Hepatocyte (in vitro differentiated cells): ENCODE measurements around the gene HEY2. TPM values are rescaled to one million over a fixed set of nuclear protein-coding genes. Genes with fewer than 3 reads are reported as not detected.

ENCODE experiments used
- DNase-seq: peaks from one replicate; pipeline ENCODE4 v3.0.0-alpha.2; 2016; ENCODE audit warnings: low spot score
- H2AFZ ChIP-seq: fragments of 200-600 bp; sonication (generic); 2 replicates; pipeline ENCODE4 v1.6.0; 2016; ENCODE audit warnings: antibody characterized with exemption, mild to moderate bottlenecking
- H3K27ac ChIP-seq: fragments of 200-600 bp; sonication (generic); 2 replicates; pipeline ENCODE4 v1.5.1; 2016; ENCODE audit warnings: mild to moderate bottlenecking
- H3K27me3 ChIP-seq: fragments of 200-600 bp; sonication (generic); 2 replicates; pipeline ENCODE4 v1.6.1; 2016
- H3K36me3 ChIP-seq: fragments of 200-600 bp; sonication (generic); replicated peaks from 2 replicates; pipeline ENCODE4 v1.5.1; 2016; ENCODE audit warnings: low read depth; ENCODE audit not compliant: insufficient read depth
- H3K4me1 ChIP-seq: fragments of 200-600 bp; sonication (generic); 2 replicates; pipeline ENCODE4 v1.5.1; 2016; ENCODE audit warnings: mild to moderate bottlenecking, moderate library complexity; ENCODE audit not compliant: insufficient read depth
- H3K4me2 ChIP-seq: fragments of 200-600 bp; sonication (generic); 2 replicates; pipeline ENCODE4 v1.6.0; 2016
- H3K4me3 ChIP-seq: fragments of 200-600 bp; sonication (generic); 2 replicates; pipeline ENCODE4 v1.5.1; 2016; ENCODE audit warnings: mild to moderate bottlenecking
- H3K79me2 ChIP-seq: fragments of 200-600 bp; sonication (generic); 2 replicates; pipeline ENCODE4 v1.6.0; 2017; ENCODE audit warnings: mild to moderate bottlenecking
- H3K9me2 ChIP-seq: fragments of 200-600 bp; sonication (generic); replicated peaks from 2 replicates; pipeline ENCODE4 v1.6.0; 2017; ENCODE audit warnings: mild to moderate bottlenecking; ENCODE audit not compliant: insufficient read depth
- H3K9me3 ChIP-seq: fragments of 200-600 bp; sonication (generic); 2 replicates; pipeline ENCODE4 v1.5.1; 2016; ENCODE audit warnings: low read depth, mild to moderate bottlenecking
- H4K20me1 ChIP-seq: fragments of 200-600 bp; sonication (generic); 2 replicates; pipeline ENCODE4 v1.6.0; 2016; ENCODE audit warnings: mild to moderate bottlenecking; ENCODE audit not compliant: insufficient read depth, poor library complexity, severe bottlenecking
- CTCF ChIP-seq: fragments of 200-600 bp; sonication (generic); IDR thresholded peaks from 2 replicates; pipeline ENCODE4 v1.5.1; 2016; ENCODE audit warnings: antibody characterized with exemption, mild to moderate bottlenecking; ENCODE audit not compliant: poor library complexity
- EZH2 ChIP-seq: fragments of 200-600 bp; sonication (generic); IDR thresholded peaks from 2 replicates; pipeline ENCODE4 v1.6.1; 2016; ENCODE audit warnings: antibody characterized with exemption, mild to moderate bottlenecking, borderline replicate concordance
- EZH2phosphoT487 ChIP-seq: fragments of 200-600 bp; sonication (generic); IDR thresholded peaks from one replicate; pipeline ENCODE4 v1.6.1; 2018; ENCODE audit warnings: antibody characterized with exemption, mild to moderate bottlenecking, low read depth, moderate library complexity; ENCODE audit not compliant: unreplicated experiment, severe bottlenecking
- WGBS: methylation state at CpG from one replicate; pipeline ENCODE4 v1.1.6; 2016; ENCODE audit warnings: low lambda C conversion rate; ENCODE audit errors: missing lambda C conversion rate; 5-methylcytosine and 5-hydroxymethylcytosine counted together
- polyA plus RNA-seq: library from polyadenylated mRNA; unstranded; fragments of >200 nt; fragmentation: Nextera tagmentation; extraction: Ambion mirVana; gene quantifications from 2 replicates; pipeline ENCODE4 v1.2.1, GENCODE V29; 2016
- total RNA-seq: library from RNA; depleted of rRNA; stranded (reverse); fragments of >200 nt; gene quantifications from 2 replicates; pipeline ENCODE4 v1.2.3, GENCODE V29; 2014

HEY2 gene
- total and polyA plus RNA-seq, 2 experiments from 2014 or later = 0.27 to 0.47 TPM

GRCh38 chr6:125717120-125717731, 32.2 kb upstream of the HEY2 start:
- no peak for TF ChIP-seq CTCF
- TF ChIP-seq EZH2phosphoT487 = no peak
- Histone ChIP-seq H3K4me3 (no peak overlapping the region), H3K79me2 (no peaks in the 10 kb centered on the region), H3K9me3 (no peaks in the 10 kb centered on the region), H3K4me2 (no peak overlapping the region), H3K36me3 (no peaks in the 10 kb centered on the region), H3K27ac (no peak overlapping the region), H3K27me3 (no peaks in the 10 kb centered on the region), H3K4me1 (no peaks in the 10 kb centered on the region), H3K9me2 (no peaks in the 10 kb centered on the region), H2AFZ (no peak overlapping the region), H4K20me1 (no peaks in the 10 kb centered on the region)
- WGBS = 63% methylated on average over 2 of the region's 2 CpGs
- no peak for DNase-seq

- Histone ChIP-seq H4K20me1 (no peaks in the 10 kb centered on the region), H3K27ac (no peak overlapping the region), H3K9me2 (no peaks in the 10 kb centered on the region), H3K4me3 (no peak overlapping the region), H3K79me2 (no peaks in the 10 kb centered on the region), H2AFZ (no peak overlapping the region), H3K4me1 (no peaks in the 10 kb centered on the region), H3K9me3 (no peaks in the 10 kb centered on the region), H3K36me3 (no peaks in the 10 kb centered on the region), H3K27me3 (no peaks in the 10 kb centered on the region), H3K4me2 (no peak overlapping the region)
- no peak for TF ChIP-seq EZH2phosphoT487
- no peak for TF ChIP-seq EZH2
- no peak for TF ChIP-seq CTCF
- DNase-seq = no peak
- 65% methylated on average over 2 of the region's 2 CpGs for WGBS
These were observed 31.3 kb upstream of the HEY2 start for GRCh38 chr6:125718109-125718508.

GRCh38 chr6:125722886-125723285, 26.5 kb upstream of the HEY2 start:
- Histone ChIP-seq H3K4me3 (no peak overlapping the region), H3K27me3 (no peaks in the 10 kb centered on the region), H4K20me1 (no peaks in the 10 kb centered on the region), H3K27ac (no peak overlapping the region), H2AFZ (no peak overlapping the region), H3K4me1 (no peaks in the 10 kb centered on the region), H3K4me2 (no peak overlapping the region), H3K9me2 (no peaks in the 10 kb centered on the region), H3K9me3 (no peaks in the 10 kb centered on the region), H3K79me2 (no peaks in the 10 kb centered on the region), H3K36me3 (no peaks in the 10 kb centered on the region)
- no peak for DNase-seq
- no peak for TF ChIP-seq EZH2
- no peak for TF ChIP-seq EZH2phosphoT487
- TF ChIP-seq CTCF = no peak

- no peaks in the 10 kb centered on the region for H3K9me2 ChIP-seq
- no peak overlapping the region for H3K4me2 ChIP-seq
- no peak for DNase-seq
- no peaks in the 10 kb centered on the region for H3K79me2 ChIP-seq
- H3K4me1 ChIP-seq = no peaks in the 10 kb centered on the region
- H4K20me1 ChIP-seq = no peaks in the 10 kb centered on the region
- no peak overlapping the region for H3K27ac ChIP-seq
- H3K9me3 ChIP-seq = no peaks in the 10 kb centered on the region
- TF ChIP-seq EZH2 (no peak), CTCF (no peak), EZH2phosphoT487 (no peak)
- H3K27me3 ChIP-seq = no peaks in the 10 kb centered on the region
- H3K4me3 ChIP-seq = no peak overlapping the region
- H3K36me3 ChIP-seq = no peaks in the 10 kb centered on the region
- no peak overlapping the region for H2AFZ ChIP-seq
These were observed 22.2 kb upstream of the HEY2 start for GRCh38 chr6:125727216-125727615.
